ENCODE measurements around the gene SHF. TPM values are rescaled to one million over a fixed set of nuclear protein-coding genes. Genes with fewer than 3 reads are reported as not detected.
A peak's percentile ranks its signal among the peaks of the same experiment; 100 is the strongest.

Gene SHF
- total RNA-seq, 4 donors from 2014 or later = 4.4 to 10.0 (median 7.4) TPM

GRCh38 chr15:45203182-45203581 is 15.4 kb upstream of the SHF start:
- no peaks in the 10 kb centered on the region for H3K9me3 ChIP-seq
- no peak overlapping the region for H3K27ac ChIP-seq
- no peaks in the 10 kb centered on the region for H3K36me3 ChIP-seq
- no peak for ATAC-seq
- H3K27me3 ChIP-seq = no peaks in the 10 kb centered on the region
- peaks cover 0 to 20% (median 0%) of the 10 kb centered on the region in 3 donors for H3K4me1 ChIP-seq
- no peak for TF ChIP-seq POLR2A (IDR thresholded peaks at IDR 0.05)
- no peak for TF ChIP-seq EP300 (IDR thresholded peaks at IDR 0.05)
- TF ChIP-seq, protein P1, sequence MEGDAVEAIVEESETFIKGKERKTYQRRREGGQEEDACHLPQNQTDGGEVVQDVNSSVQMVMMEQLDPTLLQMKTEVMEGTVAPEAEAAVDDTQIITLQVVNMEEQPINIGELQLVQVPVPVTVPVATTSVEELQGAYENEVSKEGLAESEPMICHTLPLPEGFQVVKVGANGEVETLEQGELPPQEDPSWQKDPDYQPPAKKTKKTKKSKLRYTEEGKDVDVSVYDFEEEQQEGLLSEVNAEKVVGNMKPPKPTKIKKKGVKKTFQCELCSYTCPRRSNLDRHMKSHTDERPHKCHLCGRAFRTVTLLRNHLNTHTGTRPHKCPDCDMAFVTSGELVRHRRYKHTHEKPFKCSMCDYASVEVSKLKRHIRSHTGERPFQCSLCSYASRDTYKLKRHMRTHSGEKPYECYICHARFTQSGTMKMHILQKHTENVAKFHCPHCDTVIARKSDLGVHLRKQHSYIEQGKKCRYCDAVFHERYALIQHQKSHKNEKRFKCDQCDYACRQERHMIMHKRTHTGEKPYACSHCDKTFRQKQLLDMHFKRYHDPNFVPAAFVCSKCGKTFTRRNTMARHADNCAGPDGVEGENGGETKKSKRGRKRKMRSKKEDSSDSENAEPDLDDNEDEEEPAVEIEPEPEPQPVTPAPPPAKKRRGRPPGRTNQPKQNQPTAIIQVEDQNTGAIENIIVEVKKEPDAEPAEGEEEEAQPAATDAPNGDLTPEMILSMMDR (IDR thresholded peaks at IDR 0.05) = no peak
- no peak for TF ChIP-seq POLR2AphosphoS5 (IDR thresholded peaks at IDR 0.05)
- whole genome bisulfite sequencing, 2 donors (ENCODE audit: low coverage in 1 of 2) = 50 to 55% methylated on average over 3 to 4 of the region's 4 CpGs
- H3K4me3 ChIP-seq = no peak overlapping the region

DNA sequence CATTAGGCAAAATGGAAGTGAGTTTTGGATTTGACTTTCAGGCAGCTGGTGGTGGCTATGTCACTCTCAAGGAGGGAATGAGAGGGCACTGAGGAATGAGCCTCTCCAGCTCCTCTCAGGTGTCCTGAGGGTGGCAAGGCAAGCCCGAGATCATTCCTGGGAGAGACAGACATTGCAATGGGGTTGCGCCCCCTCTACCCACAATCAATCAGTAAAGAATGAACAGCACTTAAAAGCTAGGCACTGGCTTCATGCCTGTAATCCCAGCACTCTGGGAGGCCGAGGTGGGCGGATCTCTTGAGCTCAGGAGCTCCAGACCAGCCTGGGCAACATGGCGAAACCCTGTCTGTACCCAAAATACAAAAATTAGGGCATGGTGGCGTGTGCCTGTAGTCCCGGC is 14.1 kb upstream of the SHF start:
- WGBS, 2 donors (ENCODE audit: low coverage in 1 of 2) = 100% methylated on average over 1 of the region's 7 CpGs; no CpG with 5 or more reads in 1 of the 2 donors
- H3K9me3 ChIP-seq = no peaks in the 10 kb centered on the region
- no peaks in the 10 kb centered on the region for H3K27me3 ChIP-seq
- TF ChIP-seq POLR2AphosphoS5 (IDR thresholded peaks at IDR 0.05) (no peak), POLR2A (IDR thresholded peaks at IDR 0.05) (no peak), EP300 (IDR thresholded peaks at IDR 0.05) (no peak)
- TF ChIP-seq, protein P1 (IDR thresholded peaks at IDR 0.05) = no peak
- peak overlapping the region in 2 of 4 donors; percentile 98 to 99 for H3K27ac ChIP-seq
- no peak overlapping the region for H3K4me3 ChIP-seq
- peaks cover 0 to 25% (median 0%) of the 10 kb centered on the region in 3 donors for H3K4me1 ChIP-seq
- no peak for ATAC-seq
- H3K36me3 ChIP-seq = no peaks in the 10 kb centered on the region

- Histone ChIP-seq H3K27ac (peak overlapping the region in 3 of 4 donors; percentile 95 to 99 (median 98)), H3K9me3 (no peaks in the 10 kb centered on the region), H3K4me3 (peak overlapping the region in 1 of 2 donors; percentile 74), H3K4me1 (peaks cover 0 to 25% (median 0%) of the 10 kb centered on the region in 3 donors), H3K27me3 (no peaks in the 10 kb centered on the region), H3K36me3 (no peaks in the 10 kb centered on the region)
- ATAC-seq = no peak
- TF ChIP-seq POLR2A (IDR thresholded peaks at IDR 0.05) (no peak), EP300 (IDR thresholded peaks at IDR 0.05) (no peak), POLR2AphosphoS5 (IDR thresholded peaks at IDR 0.05) (no peak)
- TF ChIP-seq, protein P1 (IDR thresholded peaks at IDR 0.05) = no peak
- WGBS, 2 donors (ENCODE audit: low coverage in 1 of 2) = 80 to 91% methylated on average over 3 of the region's 3 CpGs
These were observed 13.7 kb upstream of the SHF start for GRCh38 chr15:45201557-45201859.

DNA sequence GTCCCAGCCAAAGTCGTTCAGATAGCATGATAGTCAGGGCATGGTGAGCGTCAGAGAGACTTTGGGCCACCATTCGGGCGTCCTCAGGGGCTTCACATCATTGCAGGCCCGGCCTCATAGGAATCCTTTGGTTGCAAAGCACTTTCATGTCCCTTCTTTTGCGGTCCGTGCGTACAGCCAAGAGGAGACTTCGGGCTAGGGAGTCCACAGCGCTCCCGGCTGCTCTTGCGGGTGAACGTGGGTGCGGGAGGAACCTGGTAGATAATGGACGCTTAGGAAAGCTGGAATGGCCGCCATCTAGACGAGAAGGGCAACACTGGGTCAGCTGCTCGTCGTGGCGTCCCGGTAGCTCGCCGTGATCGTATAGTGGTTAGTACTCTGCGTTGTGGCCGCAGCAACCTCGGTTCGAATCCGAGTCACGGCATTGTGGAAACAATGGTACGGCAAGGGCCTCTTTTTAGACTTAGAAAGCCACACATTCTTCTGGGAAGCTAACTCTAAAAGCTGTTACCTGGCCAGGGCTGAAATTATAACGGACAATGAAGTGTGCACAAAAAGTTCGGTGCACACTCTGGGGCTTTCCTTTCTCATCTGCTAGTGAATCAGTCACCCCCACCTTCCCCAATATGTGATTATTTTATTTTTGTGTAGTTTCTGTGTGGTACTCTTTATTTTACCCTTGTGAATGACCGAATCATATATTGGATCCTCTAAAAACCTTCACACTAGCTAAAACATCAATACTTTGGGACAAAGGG is 13.2 kb upstream of the SHF start:
- H3K9me3 ChIP-seq = no peaks in the 10 kb centered on the region
- H3K27me3 ChIP-seq = no peaks in the 10 kb centered on the region
- H3K4me3 ChIP-seq = peak overlapping the region; percentile 42 to 74
- H3K4me1 ChIP-seq = peaks cover 0 to 25% (median 0%) of the 10 kb centered on the region in 3 donors
- peak; percentile 49 for ATAC-seq
- no peaks in the 10 kb centered on the region for H3K36me3 ChIP-seq
- H3K27ac ChIP-seq = peak overlapping the region; percentile 95 to 99 (median 98)
- WGBS, 2 donors (ENCODE audit: low coverage in 1 of 2) = 11 to 12% methylated on average over 6 to 11 of the region's 34 CpGs
- TF ChIP-seq, protein P1 (IDR thresholded peaks at IDR 0.05) = peak in 1 of 4 experiments; percentile 16
- no peak for TF ChIP-seq EP300 (IDR thresholded peaks at IDR 0.05)
